Fibroblast of villous mesenchyme (primary cell): ENCODE measurements around the gene DENND6A. TPM values are rescaled to one million over a fixed set of nuclear protein-coding genes. Genes with fewer than 3 reads are reported as not detected.
"Not testable (repeated sequence)": the region's sequence is repeated elsewhere in the genome, so short reads cannot be mapped to it uniquely, and the experiment has no call there.

Experiments
- DNase-seq: peaks from one replicate; pipeline ENCODE4 v3.0.0-alpha.2; 2010; ENCODE audit warnings: low read depth
- H3K4me3 ChIP-seq: 2 replicates; pipeline ENCODE4 v1.5.1; 2011; ENCODE audit warnings: low read depth, mild to moderate bottlenecking, low read length
- CTCF ChIP-seq: IDR thresholded peaks from 2 replicates; pipeline ENCODE4 v1.5.1; 2012; ENCODE audit warnings: low read depth, mild to moderate bottlenecking, low read length; ENCODE audit not compliant: insufficient read depth
- total RNA-seq: library from RNA; depleted of rRNA; stranded (reverse); fragments of >200 nt; gene quantifications from 2 replicates; pipeline ENCODE4 v1.2.3, GENCODE V29; 2012

Gene DENND6A
- total RNA-seq, 1 donor, result 33.2 TPM

- no peak for DNase-seq
- TF ChIP-seq CTCF, result no peak
These were observed 64.9 kb downstream of the DENND6A start for GRCh38 chr3:57627976-57628375.

GRCh38 chr3:57624801-57625200, 68.1 kb downstream of the DENND6A start:
- no peak overlapping the region for H3K4me3 ChIP-seq
- no peak for TF ChIP-seq CTCF
- no peak for DNase-seq

More at GRCh38 chr3:57627976-57628375, 64.9 kb downstream of the DENND6A start:
- no peak overlapping the region for H3K4me3 ChIP-seq

- H3K4me3 ChIP-seq, result no peak overlapping the region
- no peak for DNase-seq
- no peak for TF ChIP-seq CTCF
These were observed 70.5 kb downstream of the DENND6A start for GRCh38 chr3:57622362-57622761.

- TF ChIP-seq CTCF, result no peak
- DNase-seq, result no peak
- no peak overlapping the region for H3K4me3 ChIP-seq
These were observed 75.1 kb downstream of the DENND6A start for GRCh38 chr3:57617739-57618138.

GRCh38 chr3:57616233-57616632, 76.6 kb downstream of the DENND6A start:
- TF ChIP-seq CTCF, result no peak
- no peak for DNase-seq
- no peak overlapping the region for H3K4me3 ChIP-seq

- DNase-seq, result not testable (repeated sequence)
These were observed 81.0 kb downstream of the DENND6A start for GRCh38 chr3:57611870-57612269.

GRCh38 chr3:57605683-57606082, 87.2 kb downstream of the DENND6A start:
- TF ChIP-seq CTCF, result no peak
- DNase-seq, result no peak
- no peak overlapping the region for H3K4me3 ChIP-seq

More at GRCh38 chr3:57611870-57612269, 81.0 kb downstream of the DENND6A start:
- not testable (repeated sequence) for H3K4me3 ChIP-seq
